OCI-LY1 (cell line): ENCODE results near the gene ZBP1.

Experiments
- EZH2 ChIP-seq: fragments of 200-600 bp; sonication (generic), shearing (Covaris generic); IDR thresholded peaks from 2 replicates; pipeline ENCODE4 v1.8.0; 2017; ENCODE audit warnings: borderline replicate concordance, mixed run types, mild to moderate bottlenecking, antibody characterized with exemption, low read length, moderate library complexity, mixed read lengths
- TF ChIP-seq, protein P1 (sequence below): fragments of 200-600 bp; sonication (generic), shearing (Covaris generic); IDR thresholded peaks from 2 replicates; pipeline ENCODE4 v1.5.1; 2017; ENCODE audit warnings: mild to moderate bottlenecking, antibody characterized with exemption, low read length, moderate library complexity, mixed read lengths

GRCh38 chr20:57576002-57576401 lies 44.2 kb downstream of the ZBP1 start:
- TF ChIP-seq, protein P1, sequence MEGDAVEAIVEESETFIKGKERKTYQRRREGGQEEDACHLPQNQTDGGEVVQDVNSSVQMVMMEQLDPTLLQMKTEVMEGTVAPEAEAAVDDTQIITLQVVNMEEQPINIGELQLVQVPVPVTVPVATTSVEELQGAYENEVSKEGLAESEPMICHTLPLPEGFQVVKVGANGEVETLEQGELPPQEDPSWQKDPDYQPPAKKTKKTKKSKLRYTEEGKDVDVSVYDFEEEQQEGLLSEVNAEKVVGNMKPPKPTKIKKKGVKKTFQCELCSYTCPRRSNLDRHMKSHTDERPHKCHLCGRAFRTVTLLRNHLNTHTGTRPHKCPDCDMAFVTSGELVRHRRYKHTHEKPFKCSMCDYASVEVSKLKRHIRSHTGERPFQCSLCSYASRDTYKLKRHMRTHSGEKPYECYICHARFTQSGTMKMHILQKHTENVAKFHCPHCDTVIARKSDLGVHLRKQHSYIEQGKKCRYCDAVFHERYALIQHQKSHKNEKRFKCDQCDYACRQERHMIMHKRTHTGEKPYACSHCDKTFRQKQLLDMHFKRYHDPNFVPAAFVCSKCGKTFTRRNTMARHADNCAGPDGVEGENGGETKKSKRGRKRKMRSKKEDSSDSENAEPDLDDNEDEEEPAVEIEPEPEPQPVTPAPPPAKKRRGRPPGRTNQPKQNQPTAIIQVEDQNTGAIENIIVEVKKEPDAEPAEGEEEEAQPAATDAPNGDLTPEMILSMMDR = no peak
- TF ChIP-seq EZH2 = no peak
